HepG2 (cell line): ENCODE measurements around the gene TIRAP. TPM values are rescaled to one million over a fixed set of nuclear protein-coding genes. Genes with fewer than 3 reads are reported as not detected.
A peak's percentile ranks its signal among the peaks of the same experiment; 100 is the strongest.

ENCODE experiments used
- ADNP ChIP-seq: sonication (generic); formaldehyde crosslinking; IDR thresholded peaks from 2 replicates; pipeline ENCODE4 v1.4.0; 2020; ENCODE audit warnings: missing genetic modification reagents
- FOXK2 ChIP-seq: fragments of 450-650 bp; IDR thresholded peaks from 2 replicates; pipeline ENCODE4 v1.6.1; 2016
- GFI1 ChIP-seq: sonication (generic); formaldehyde crosslinking; IDR thresholded peaks from 2 replicates; pipeline ENCODE4 v1.5.0; 2020; ENCODE audit warnings: missing genetic modification reagents, mild to moderate bottlenecking, borderline replicate concordance
- HDAC6 ChIP-seq: fragments of 200-600 bp; sonication (generic); IDR thresholded peaks from 2 replicates; pipeline ENCODE4 v1.7.0; 2017; ENCODE audit warnings: mild to moderate bottlenecking, antibody characterized with exemption, low read length, low read depth
- HIVEP1 ChIP-seq: sonication (generic); formaldehyde crosslinking; IDR thresholded peaks from 2 replicates; pipeline ENCODE4 v1.4.0; 2020; ENCODE audit warnings: mild to moderate bottlenecking, missing genetic modification reagents
- HOXA9 ChIP-seq: sonication (generic); formaldehyde crosslinking; IDR thresholded peaks from 2 replicates; pipeline ENCODE4 v1.8.1; 2022; ENCODE audit warnings: missing genetic modification reagents, mild to moderate bottlenecking, moderate library complexity, borderline replicate concordance
- ISL2 ChIP-seq: sonication (generic); formaldehyde crosslinking; IDR thresholded peaks from 2 replicates; pipeline ENCODE4 v1.5.0; 2020; ENCODE audit warnings: missing genetic modification reagents
- MATR3 ChIP-seq: sonication (generic); formaldehyde crosslinking; IDR thresholded peaks from 2 replicates; pipeline ENCODE4 v1.4.0; 2020; ENCODE audit warnings: missing genetic modification reagents
- MZF1 ChIP-seq: sonication (generic); formaldehyde crosslinking; IDR thresholded peaks from 2 replicates; pipeline ENCODE4 v1.8.1; 2023; ENCODE audit warnings: mild to moderate bottlenecking, missing genetic modification reagents, borderline replicate concordance
- REXO4 ChIP-seq: sonication (generic); formaldehyde crosslinking; IDR thresholded peaks from 2 replicates; pipeline ENCODE4 v1.8.0; 2022; ENCODE audit warnings: missing genetic modification reagents, mild to moderate bottlenecking, borderline replicate concordance
- ZFP36L1 ChIP-seq: sonication (generic); formaldehyde crosslinking; IDR thresholded peaks from 2 replicates; pipeline ENCODE4 v1.8.0; 2022; ENCODE audit warnings: mild to moderate bottlenecking, missing genetic modification reagents, moderate library complexity
- ZNF260 ChIP-seq: sonication (generic); formaldehyde crosslinking; IDR thresholded peaks from 2 replicates; pipeline ENCODE4 v1.4.0; 2020; ENCODE audit warnings: missing genetic modification reagents, low read depth, mild to moderate bottlenecking, borderline replicate concordance
- ZNF543 ChIP-seq: sonication (generic); formaldehyde crosslinking; IDR thresholded peaks from 2 replicates; pipeline ENCODE4 v1.4.0; 2020; ENCODE audit warnings: mild to moderate bottlenecking, missing genetic modification reagents
- ZNF564 ChIP-seq: sonication (generic); formaldehyde crosslinking; IDR thresholded peaks from 2 replicates; pipeline ENCODE4 v1.8.1; 2023; ENCODE audit warnings: mild to moderate bottlenecking, missing genetic modification reagents
- ZNF788 ChIP-seq: sonication (generic); formaldehyde crosslinking; IDR thresholded peaks from 2 replicates; pipeline ENCODE4 v1.5.0; 2020; ENCODE audit warnings: mild to moderate bottlenecking, missing genetic modification reagents, borderline replicate concordance
- ZNF883 ChIP-seq: sonication (generic); formaldehyde crosslinking; IDR thresholded peaks from 2 replicates; pipeline ENCODE4 v1.5.1; 2020; ENCODE audit warnings: mild to moderate bottlenecking, missing genetic modification reagents; ENCODE audit errors: not compliant biosample characterization
- polyA plus RNA-seq, 8 experiments: library from polyadenylated mRNA; depleted of rRNA in 3 of 8; stranded (reverse) in 7 of 8; unstranded in 1 of 8; fragments of >200 nt; fragmentation: Illumina TruSeq in 4 of 8; extraction: Trizol in 4 of 8; gene quantifications; 2 replicates each; pipeline versions ENCODE4 v1.2.1 to v1.2.3, GENCODE V29; 2011 to 2016; ENCODE audit warnings: low read depth in 4 of 8, missing spikeins in 1 of 8, mixed read lengths in 1 of 8; ENCODE audit not compliant: insufficient read depth in 1 of 8
- total RNA-seq, 5 experiments: library from RNA; depleted of rRNA; stranded (reverse); fragments of >200 nt; fragmentation: Illumina TruSeq; extraction: Trizol; gene quantifications; 2 replicates each; pipeline ENCODE4 v1.2.3, GENCODE V29; 2016; ENCODE audit warnings: low read depth in 1 of 5
- TF ChIP-seq, protein P1 (sequence below): sonication (generic); formaldehyde crosslinking; IDR thresholded peaks from 2 replicates; pipeline ENCODE4 v1.5.1; 2020; ENCODE audit warnings: mild to moderate bottlenecking, missing genetic modification reagents, borderline replicate concordance
- TF ChIP-seq, protein P2 (sequence below): sonication (generic); formaldehyde crosslinking; IDR thresholded peaks from 2 replicates; pipeline ENCODE4 v1.4.0; 2020; ENCODE audit warnings: low read depth, mild to moderate bottlenecking, missing genetic modification reagents
- TF ChIP-seq, protein P3 (sequence below): sonication (generic); formaldehyde crosslinking; IDR thresholded peaks from 2 replicates; pipeline ENCODE4 v1.4.0; 2020; ENCODE audit warnings: mild to moderate bottlenecking, missing genetic modification reagents

The TIRAP gene
- total and polyA plus RNA-seq, 2 of the 13 experiments (the other 11 are each of a cell fraction or from before 2014, with no cell fraction given), result 5.4 to 5.7 TPM

DNA sequence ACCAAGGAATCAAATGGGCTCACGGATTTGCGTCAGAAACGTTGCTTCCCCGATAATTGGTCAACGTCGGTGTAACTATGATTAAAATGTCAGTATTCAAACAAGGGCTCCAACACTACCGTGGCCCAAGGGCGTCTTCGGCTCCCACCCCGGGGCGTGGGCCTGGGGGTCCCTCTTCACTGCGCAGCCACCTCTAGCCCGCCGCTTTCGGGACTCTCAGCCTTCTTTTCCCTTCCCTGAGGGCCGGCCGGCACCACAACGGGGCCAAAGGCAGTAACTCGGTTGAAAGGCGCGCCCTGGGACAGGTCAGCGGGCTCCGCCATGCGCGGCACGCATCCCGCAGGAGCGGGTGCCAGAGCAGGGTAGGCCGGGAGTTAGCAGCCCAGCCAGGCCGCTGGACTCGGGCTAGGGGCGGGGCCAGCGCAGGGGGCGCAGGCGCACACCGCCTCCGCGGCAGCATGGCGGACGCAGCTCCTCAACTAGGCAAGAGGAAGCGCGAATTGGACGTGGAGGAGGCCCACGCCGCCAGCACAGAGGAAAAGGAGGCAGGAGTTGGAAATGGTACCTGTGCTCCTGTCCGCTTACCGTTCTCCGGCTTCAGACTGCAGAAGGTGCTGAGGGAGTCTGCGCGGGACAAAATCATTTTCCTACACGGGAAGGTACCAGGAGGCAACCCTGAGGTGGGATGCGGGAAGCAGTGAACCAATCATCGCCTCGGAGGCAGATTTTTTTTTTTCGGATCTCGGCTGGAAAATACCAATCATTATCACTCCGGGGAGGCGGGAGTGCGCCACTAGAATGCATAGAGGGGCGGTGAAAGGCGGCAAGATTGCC, 20.9 kb downstream of the TIRAP start, which contains the start of gene DCPS (continued):
- TF ChIP-seq, protein P1, sequence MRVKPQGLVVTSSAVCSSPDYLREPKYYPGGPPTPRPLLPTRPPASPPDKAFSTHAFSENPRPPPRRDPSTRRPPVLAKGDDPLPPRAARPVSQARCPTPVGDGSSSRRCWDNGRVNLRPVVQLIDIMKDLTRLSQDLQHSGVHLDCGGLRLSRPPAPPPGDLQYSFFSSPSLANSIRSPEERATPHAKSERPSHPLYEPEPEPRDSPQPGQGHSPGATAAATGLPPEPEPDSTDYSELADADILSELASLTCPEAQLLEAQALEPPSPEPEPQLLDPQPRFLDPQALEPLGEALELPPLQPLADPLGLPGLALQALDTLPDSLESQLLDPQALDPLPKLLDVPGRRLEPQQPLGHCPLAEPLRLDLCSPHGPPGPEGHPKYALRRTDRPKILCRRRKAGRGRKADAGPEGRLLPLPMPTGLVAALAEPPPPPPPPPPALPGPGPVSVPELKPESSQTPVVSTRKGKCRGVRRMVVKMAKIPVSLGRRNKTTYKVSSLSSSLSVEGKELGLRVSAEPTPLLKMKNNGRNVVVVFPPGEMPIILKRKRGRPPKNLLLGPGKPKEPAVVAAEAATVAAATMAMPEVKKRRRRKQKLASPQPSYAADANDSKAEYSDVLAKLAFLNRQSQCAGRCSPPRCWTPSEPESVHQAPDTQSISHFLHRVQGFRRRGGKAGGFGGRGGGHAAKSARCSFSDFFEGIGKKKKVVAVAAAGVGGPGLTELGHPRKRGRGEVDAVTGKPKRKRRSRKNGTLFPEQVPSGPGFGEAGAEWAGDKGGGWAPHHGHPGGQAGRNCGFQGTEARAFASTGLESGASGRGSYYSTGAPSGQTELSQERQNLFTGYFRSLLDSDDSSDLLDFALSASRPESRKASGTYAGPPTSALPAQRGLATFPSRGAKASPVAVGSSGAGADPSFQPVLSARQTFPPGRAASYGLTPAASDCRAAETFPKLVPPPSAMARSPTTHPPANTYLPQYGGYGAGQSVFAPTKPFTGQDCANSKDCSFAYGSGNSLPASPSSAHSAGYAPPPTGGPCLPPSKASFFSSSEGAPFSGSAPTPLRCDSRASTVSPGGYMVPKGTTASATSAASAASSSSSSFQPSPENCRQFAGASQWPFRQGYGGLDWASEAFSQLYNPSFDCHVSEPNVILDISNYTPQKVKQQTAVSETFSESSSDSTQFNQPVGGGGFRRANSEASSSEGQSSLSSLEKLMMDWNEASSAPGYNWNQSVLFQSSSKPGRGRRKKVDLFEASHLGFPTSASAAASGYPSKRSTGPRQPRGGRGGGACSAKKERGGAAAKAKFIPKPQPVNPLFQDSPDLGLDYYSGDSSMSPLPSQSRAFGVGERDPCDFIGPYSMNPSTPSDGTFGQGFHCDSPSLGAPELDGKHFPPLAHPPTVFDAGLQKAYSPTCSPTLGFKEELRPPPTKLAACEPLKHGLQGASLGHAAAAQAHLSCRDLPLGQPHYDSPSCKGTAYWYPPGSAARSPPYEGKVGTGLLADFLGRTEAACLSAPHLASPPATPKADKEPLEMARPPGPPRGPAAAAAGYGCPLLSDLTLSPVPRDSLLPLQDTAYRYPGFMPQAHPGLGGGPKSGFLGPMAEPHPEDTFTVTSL (CRISPR knock-in tag), result no peak
- TF ChIP-seq HOXA9 (CRISPR knock-in tag), result peak; percentile 86
- peak; percentile 59; the same call in 1 of the 2 replicates for TF ChIP-seq ZNF543
- no peak for TF ChIP-seq HDAC6
- TF ChIP-seq MZF1, result 0 out of 2 replicates have a peak, but pooled peaks have one; percentile 61
- TF ChIP-seq ZNF883, result peak; percentile 94
- TF ChIP-seq FOXK2, result no peak
- peak; percentile 84; the same call in 1 of the 2 replicates for TF ChIP-seq ZNF564 (CRISPR knock-in tag)
- TF ChIP-seq REXO4 (CRISPR knock-in tag), result peak; percentile 67; the same call in 1 of the 2 replicates
- TF ChIP-seq, protein P2, sequence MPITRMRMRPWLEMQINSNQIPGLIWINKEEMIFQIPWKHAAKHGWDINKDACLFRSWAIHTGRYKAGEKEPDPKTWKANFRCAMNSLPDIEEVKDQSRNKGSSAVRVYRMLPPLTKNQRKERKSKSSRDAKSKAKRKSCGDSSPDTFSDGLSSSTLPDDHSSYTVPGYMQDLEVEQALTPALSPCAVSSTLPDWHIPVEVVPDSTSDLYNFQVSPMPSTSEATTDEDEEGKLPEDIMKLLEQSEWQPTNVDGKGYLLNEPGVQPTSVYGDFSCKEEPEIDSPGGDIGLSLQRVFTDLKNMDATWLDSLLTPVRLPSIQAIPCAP, result 0 out of 2 replicates have a peak, but pooled peaks have one; percentile 57
- TF ChIP-seq HIVEP1 (CRISPR knock-in tag), result peak; percentile 89
- TF ChIP-seq, protein P3, sequence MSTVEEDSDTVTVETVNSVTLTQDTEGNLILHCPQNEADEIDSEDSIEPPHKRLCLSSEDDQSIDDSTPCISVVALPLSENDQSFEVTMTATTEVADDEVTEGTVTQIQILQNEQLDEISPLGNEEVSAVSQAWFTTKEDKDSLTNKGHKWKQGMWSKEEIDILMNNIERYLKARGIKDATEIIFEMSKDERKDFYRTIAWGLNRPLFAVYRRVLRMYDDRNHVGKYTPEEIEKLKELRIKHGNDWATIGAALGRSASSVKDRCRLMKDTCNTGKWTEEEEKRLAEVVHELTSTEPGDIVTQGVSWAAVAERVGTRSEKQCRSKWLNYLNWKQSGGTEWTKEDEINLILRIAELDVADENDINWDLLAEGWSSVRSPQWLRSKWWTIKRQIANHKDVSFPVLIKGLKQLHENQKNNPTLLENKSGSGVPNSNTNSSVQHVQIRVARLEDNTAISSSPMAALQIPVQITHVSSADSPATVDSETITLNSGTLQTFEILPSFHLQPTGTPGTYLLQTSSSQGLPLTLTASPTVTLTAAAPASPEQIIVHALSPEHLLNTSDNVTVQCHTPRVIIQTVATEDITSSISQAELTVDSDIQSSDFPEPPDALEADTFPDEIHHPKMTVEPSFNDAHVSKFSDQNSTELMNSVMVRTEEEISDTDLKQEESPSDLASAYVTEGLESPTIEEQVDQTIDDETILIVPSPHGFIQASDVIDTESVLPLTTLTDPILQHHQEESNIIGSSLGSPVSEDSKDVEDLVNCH, result peak; percentile 75; the same call in 1 of the 2 replicates
- no peak for TF ChIP-seq MATR3 (CRISPR knock-in tag)
- TF ChIP-seq ZNF260 (CRISPR knock-in tag), result no peak
- peak; percentile 89 for TF ChIP-seq ZNF788 (CRISPR knock-in tag)
- peak; percentile 100 for TF ChIP-seq ZFP36L1
- TF ChIP-seq GFI1 (CRISPR knock-in tag), result 0 out of 2 replicates have a peak, but pooled peaks have one; percentile 45
- peak; percentile 45; the same call in 1 of the 2 replicates for TF ChIP-seq ISL2 (CRISPR knock-in tag)
- no peak for TF ChIP-seq ADNP (CRISPR knock-in tag)
